ENCODE results near the gene WDR49. TPM values are rescaled to one million over a fixed set of nuclear protein-coding genes. Genes with fewer than 3 reads are reported as not detected.

WDR49 gene
- total and polyA plus RNA-seq, 10 of the 15 experiments (the other 5 are each of a cell fraction or from before 2014, with no cell fraction given), result 0.05 to 0.15 TPM; not detected in 8

DNA sequence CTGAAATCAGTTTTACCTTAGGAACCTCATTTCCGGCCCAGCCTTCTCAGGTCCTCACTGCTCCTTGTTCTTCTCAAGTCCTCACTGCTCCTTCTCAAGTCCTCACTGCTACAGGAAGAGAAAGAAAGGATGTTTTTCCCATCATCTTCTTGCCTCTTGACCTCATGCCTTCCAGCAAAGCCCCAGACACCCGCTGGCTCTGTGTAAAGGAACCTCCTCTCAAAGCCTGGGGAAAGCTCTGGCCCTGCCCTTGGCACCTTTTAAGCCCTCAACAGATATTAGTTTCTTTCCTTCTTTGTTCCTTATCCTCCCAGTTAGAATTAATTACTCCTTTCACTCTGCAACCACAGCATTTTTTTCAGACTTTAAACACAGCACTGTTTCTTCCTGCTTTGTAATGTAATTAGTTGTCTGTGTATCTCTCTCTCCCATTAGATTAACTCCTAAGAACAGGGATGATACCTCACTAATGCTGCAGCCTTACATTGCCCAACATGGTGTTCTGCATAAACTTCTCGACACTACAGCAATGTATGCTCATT lies 4.0 kb upstream of the WDR49 start:
- Histone ChIP-seq H3K9ac (ENCODE audit: control insufficient read depth, insufficient read depth, low read length) (no peak overlapping the region), H3K4me2 (ENCODE audit: control insufficient read depth, insufficient read depth) (no peak overlapping the region), H3K9me3 (replicated peaks; ENCODE audit: control insufficient read depth, insufficient read depth, low read length) (no peaks in the 10 kb centered on the region), H4K20me1 (ENCODE audit: control insufficient read depth, insufficient read depth) (no peaks in the 10 kb centered on the region), H2AFZ (ENCODE audit: control insufficient read depth, low read depth, low read length) (no peak overlapping the region), H3K27me3 (replicated peaks in 1 of 2; ENCODE audit: control insufficient read depth in 2 of 2, insufficient read depth in 2 of 2, low read length in 1 of 2) (no peaks in the 10 kb centered on the region; a peak in 1 of 4 replicates), H3K27ac (ENCODE audit: control insufficient read depth, insufficient read depth) (no peak overlapping the region), H3K4me1 (ENCODE audit: control insufficient read depth, insufficient read depth, low read length) (no peaks in the 10 kb centered on the region), H3K4me3 (no peak overlapping the region), H3K36me3 (ENCODE audit: control insufficient read depth in 2 of 2, insufficient read depth in 2 of 2, low read length in 1 of 2) (no peaks in the 10 kb centered on the region), H3K79me2 (ENCODE audit: control insufficient read depth, insufficient read depth, low read length) (no peaks in the 10 kb centered on the region)
- CTCF ChIA-PET, result no interaction called here
- RAD21 ChIA-PET (ENCODE audit: unreplicated experiment), result no interaction called here
- intact Hi-C loops (cut with micrococcal nuclease; ENCODE audit: unreplicated experiment) (no loop called here), in situ Hi-C loops (cut with MboI) (no loop called here)
- BruUV-seq (replicated peaks), result no TSS peak
- FAIRE-seq, result no peak
- 53% methylated on average over 3 of the region's 3 CpGs for WGBS (ENCODE audit: insufficient coverage, insufficient replicate concordance, low lambda C conversion rate, missing lambda C conversion rate)
- SMC1A ChIA-PET (ENCODE audit: uncharacterized antibody, unreplicated experiment), result no interaction called here
- POLR2A ChIA-PET, result no interaction called here
- TF ChIP-seq NR2F1 (conservative IDR thresholded peaks at IDR 0.05), result no peak
- no peak for DNase-seq (ENCODE audit: low read depth, low spot score)
- no peak for ATAC-seq

DNA sequence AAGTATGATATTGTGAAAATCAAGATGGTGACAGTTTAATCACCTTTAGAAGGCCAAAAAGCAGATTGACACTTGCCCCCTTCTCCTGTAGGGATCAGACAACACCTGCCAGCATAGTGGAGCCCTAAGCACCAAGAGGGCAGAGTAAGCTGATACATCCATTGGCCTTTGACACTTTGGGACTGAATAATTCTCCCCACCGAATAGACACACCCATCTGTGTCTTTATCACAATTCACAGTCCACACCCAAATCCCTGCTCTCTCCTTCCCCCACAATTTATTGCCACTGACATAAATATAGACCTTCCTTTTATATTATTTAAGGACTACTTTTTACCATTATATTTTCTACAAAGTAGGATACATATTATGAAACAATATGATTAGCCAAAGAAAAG lies 3.1 kb upstream of the WDR49 start:
- H3K27ac ChIP-seq (ENCODE audit: control insufficient read depth, insufficient read depth), result no peak overlapping the region
- H2AFZ ChIP-seq (ENCODE audit: control insufficient read depth, low read depth, low read length), result no peak overlapping the region
- H3K4me2 ChIP-seq (ENCODE audit: control insufficient read depth, insufficient read depth), result no peak overlapping the region
- no peak overlapping the region for H3K9ac ChIP-seq (ENCODE audit: control insufficient read depth, insufficient read depth, low read length)
- no peaks in the 10 kb centered on the region for H3K9me3 ChIP-seq (replicated peaks; ENCODE audit: control insufficient read depth, insufficient read depth, low read length)
- CTCF ChIA-PET, result interaction anchor here (0.8 kb wide), 2 partner anchors 16 to 24 kb away, joined by 3 to 4 read pairs; no protein-coding TSS in a partner anchor
- in situ Hi-C loops (cut with MboI) (no loop called here), intact Hi-C loops (cut with micrococcal nuclease; ENCODE audit: unreplicated experiment) (no loop called here)
- DNase-seq (ENCODE audit: low read depth, low spot score) (no peak), ATAC-seq (no peak), FAIRE-seq (no peak)
- H3K79me2 ChIP-seq (ENCODE audit: control insufficient read depth, insufficient read depth, low read length), result no peaks in the 10 kb centered on the region
- POLR2A ChIA-PET, result no interaction called here
- H3K4me1 ChIP-seq (ENCODE audit: control insufficient read depth, insufficient read depth, low read length), result no peaks in the 10 kb centered on the region
- no peaks in the 10 kb centered on the region for H3K36me3 ChIP-seq (ENCODE audit: control insufficient read depth in 2 of 2, insufficient read depth in 2 of 2, low read length in 1 of 2)
- no TSS peak for BruUV-seq (replicated peaks)
- 0% methylated on average over 1 of the region's 1 CpG for WGBS (ENCODE audit: insufficient coverage, insufficient replicate concordance, low lambda C conversion rate, missing lambda C conversion rate)
- RAD21 ChIA-PET (ENCODE audit: unreplicated experiment), result no interaction called here
- no peak for TF ChIP-seq NFIC (IDR thresholded peaks at IDR 0.05; ENCODE audit: low read depth, low read length)
- no peak for TF ChIP-seq HDAC2 (IDR thresholded peaks at IDR 0.05)
- TF ChIP-seq, protein P1, sequence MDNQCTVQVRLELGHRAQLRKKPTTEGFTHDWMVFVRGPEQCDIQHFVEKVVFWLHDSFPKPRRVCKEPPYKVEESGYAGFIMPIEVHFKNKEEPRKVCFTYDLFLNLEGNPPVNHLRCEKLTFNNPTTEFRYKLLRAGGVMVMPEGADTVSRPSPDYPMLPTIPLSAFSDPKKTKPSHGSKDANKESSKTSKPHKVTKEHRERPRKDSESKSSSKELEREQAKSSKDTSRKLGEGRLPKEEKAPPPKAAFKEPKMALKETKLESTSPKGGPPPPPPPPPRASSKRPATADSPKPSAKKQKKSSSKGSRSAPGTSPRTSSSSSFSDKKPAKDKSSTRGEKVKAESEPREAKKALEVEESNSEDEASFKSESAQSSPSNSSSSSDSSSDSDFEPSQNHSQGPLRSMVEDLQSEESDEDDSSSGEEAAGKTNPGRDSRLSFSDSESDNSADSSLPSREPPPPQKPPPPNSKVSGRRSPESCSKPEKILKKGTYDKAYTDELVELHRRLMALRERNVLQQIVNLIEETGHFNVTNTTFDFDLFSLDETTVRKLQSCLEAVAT (IDR thresholded peaks at IDR 0.05), result no peak
- no peak for TF ChIP-seq MYB (IDR thresholded peaks at IDR 0.05; ENCODE audit: borderline replicate concordance, low read depth, low read length)
- no peak for TF ChIP-seq ZNF217 (IDR thresholded peaks at IDR 0.05)
- no peak for TF ChIP-seq RB1 (IDR thresholded peaks at IDR 0.05; ENCODE audit: borderline replicate concordance)
- no peak for TF ChIP-seq PAX8 (IDR thresholded peaks at IDR 0.05)
- no peak for TF ChIP-seq EP300 (IDR thresholded peaks at IDR 0.05; ENCODE audit: borderline replicate concordance in 1 of 2, control insufficient read depth in 1 of 2, low read depth in 2 of 2, low read length in 2 of 2)
- H3K27me3 ChIP-seq (replicated peaks in 1 of 2; ENCODE audit: control insufficient read depth in 2 of 2, insufficient read depth in 2 of 2, low read length in 1 of 2), result no peaks in the 10 kb centered on the region; a peak in 1 of 4 replicates
- SMC1A ChIA-PET (ENCODE audit: uncharacterized antibody, unreplicated experiment), result interaction anchor here (1.0 kb wide), 1 partner anchor 118 kb away, joined by 3 read pairs; no protein-coding TSS in a partner anchor
- H4K20me1 ChIP-seq (ENCODE audit: control insufficient read depth, insufficient read depth), result no peaks in the 10 kb centered on the region
- H3K4me3 ChIP-seq, result no peak overlapping the region
